HepG2 (cell line): ENCODE results near the gene ANTXR1. TPM values are rescaled to one million over a fixed set of nuclear protein-coding genes. Genes with fewer than 3 reads are reported as not detected.
A peak's percentile ranks its signal among the peaks of the same experiment; 100 is the strongest.

Source experiments
- CEBPB ChIP-seq: IDR thresholded peaks from 2 replicates; pipeline ENCODE4 v1.6.1; 2011; ENCODE audit warnings: low read depth, low read length, improper control_type of control experiment, borderline replicate concordance
- DMAP1 ChIP-seq: IDR thresholded peaks from 2 replicates; pipeline ENCODE4 v1.6.1; 2016
- ELF3 ChIP-seq: IDR thresholded peaks from 2 replicates; pipeline ENCODE4 v1.6.1; 2016; ENCODE audit warnings: missing genetic modification reagents, missing compliant biosample characterization
- FOXA1 ChIP-seq, 2 experiments: fragments of 450-650 bp in 1 of 2; sonication (generic) in 1 of 2; formaldehyde crosslinking in 1 of 2; IDR thresholded peaks; 2 replicates each; pipeline versions ENCODE4 v1.4.0 to v1.6.1; 2016 to 2020; ENCODE audit warnings: missing genetic modification reagents in 1 of 2
- FOXJ3 ChIP-seq: sonication (generic); formaldehyde crosslinking; IDR thresholded peaks from 2 replicates; pipeline ENCODE4 v1.4.0; 2020; ENCODE audit warnings: missing genetic modification reagents, mild to moderate bottlenecking, borderline replicate concordance
- HDAC2 ChIP-seq: sonication (generic); formaldehyde crosslinking; IDR thresholded peaks from 2 replicates; pipeline ENCODE4 v1.4.0; 2020; ENCODE audit warnings: missing genetic modification reagents
- KAT8 ChIP-seq: IDR thresholded peaks from 2 replicates; pipeline ENCODE4 v1.6.1; 2016; ENCODE audit warnings: missing genetic modification reagents, missing compliant biosample characterization
- KDM1A ChIP-seq: IDR thresholded peaks from 2 replicates; pipeline ENCODE4 v1.6.1; 2016; ENCODE audit warnings: missing compliant biosample characterization
- NFIC ChIP-seq: IDR thresholded peaks from 2 replicates; pipeline ENCODE4 v1.6.1; 2012; ENCODE audit warnings: mild to moderate bottlenecking, low read length, inconsistent platforms
- RXRA ChIP-seq: sonication (generic); formaldehyde crosslinking; IDR thresholded peaks from 2 replicates; pipeline ENCODE4 v1.5.1; 2020; ENCODE audit warnings: missing genetic modification reagents
- SOX13 ChIP-seq, 3 experiments: fragments of 450-650 bp in 1 of 3; sonication (generic) in 1 of 3; formaldehyde crosslinking in 1 of 3; IDR thresholded peaks in 2 of 3; conservative IDR thresholded peaks in 1 of 3; 2 replicates each; pipeline versions ENCODE4 v1.5.0 to v1.6.1; 2016 to 2020; ENCODE audit warnings: antibody characterized with exemption in 1 of 3, mild to moderate bottlenecking in 1 of 3, missing compliant biosample characterization in 1 of 3, missing genetic modification reagents in 1 of 3, moderate library complexity in 1 of 3
- THAP11 ChIP-seq: IDR thresholded peaks from 2 replicates; pipeline ENCODE4 v1.6.1; 2016; ENCODE audit warnings: missing biosample characterization, missing genetic modification reagents
- ZNF577 ChIP-seq: sonication (generic); formaldehyde crosslinking; IDR thresholded peaks from 2 replicates; pipeline ENCODE4 v1.4.0; 2020; ENCODE audit warnings: mild to moderate bottlenecking, low read depth, missing genetic modification reagents, borderline replicate concordance
- polyA plus RNA-seq, 8 experiments: library from polyadenylated mRNA; depleted of rRNA in 3 of 8; stranded (reverse) in 7 of 8; unstranded in 1 of 8; fragments of >200 nt; fragmentation: Illumina TruSeq in 4 of 8; extraction: Trizol in 4 of 8; gene quantifications; 2 replicates each; pipeline versions ENCODE4 v1.2.1 to v1.2.3, GENCODE V29; 2011 to 2016; ENCODE audit warnings: low read depth in 4 of 8, missing spikeins in 1 of 8, mixed read lengths in 1 of 8; ENCODE audit not compliant: insufficient read depth in 1 of 8
- total RNA-seq, 5 experiments: library from RNA; depleted of rRNA; stranded (reverse); fragments of >200 nt; fragmentation: Illumina TruSeq; extraction: Trizol; gene quantifications; 2 replicates each; pipeline ENCODE4 v1.2.3, GENCODE V29; 2016; ENCODE audit warnings: low read depth in 1 of 5
- TF ChIP-seq, protein P1 (sequence below): sonication (generic); formaldehyde crosslinking; IDR thresholded peaks from 2 replicates; pipeline ENCODE4 v1.8.0; 2022; ENCODE audit warnings: mild to moderate bottlenecking, missing genetic modification reagents
- TF ChIP-seq, protein P2 (sequence below): IDR thresholded peaks from 2 replicates; pipeline ENCODE4 v1.6.1; 2018; ENCODE audit warnings: missing genetic modification reagents
- TF ChIP-seq, protein P3 (sequence below): sonication (generic); formaldehyde crosslinking; IDR thresholded peaks from one replicate; pipeline ENCODE4 v1.5.1; 2020; ENCODE audit warnings: mild to moderate bottlenecking, missing genetic modification reagents; ENCODE audit errors: not compliant biosample characterization
- TF ChIP-seq, protein P4 (sequence below): IDR thresholded peaks from 2 replicates; pipeline ENCODE4 v1.6.1; 2016; ENCODE audit warnings: mild to moderate bottlenecking

Gene ANTXR1
- total and polyA plus RNA-seq, 2 of the 13 experiments (the other 11 are each of a cell fraction or from before 2014, with no cell fraction given) = 4.5 to 12.7 TPM

DNA sequence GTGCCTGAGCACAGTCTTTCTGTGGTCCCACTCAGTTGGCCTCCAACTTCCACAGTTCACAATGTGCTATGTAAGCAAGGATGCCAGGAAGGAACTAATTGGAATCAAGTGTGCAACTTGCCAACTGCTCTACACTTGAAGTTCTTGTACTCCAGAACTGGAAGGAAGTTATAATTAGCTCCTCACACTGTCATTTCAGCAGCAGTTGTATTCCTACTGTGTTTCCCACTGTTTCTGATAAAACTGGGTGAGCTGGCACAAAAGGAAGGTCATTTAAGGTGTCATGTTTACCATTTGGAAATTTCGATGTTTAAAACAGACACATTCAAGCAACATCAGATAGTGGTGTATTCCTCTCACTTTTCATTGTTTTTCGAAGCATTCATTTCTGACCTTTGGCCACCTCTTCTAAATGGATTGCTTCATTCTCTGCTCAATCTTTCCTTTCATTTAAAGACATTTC is 84.2 kb downstream of the ANTXR1 start (continued):
- TF ChIP-seq, protein P1, sequence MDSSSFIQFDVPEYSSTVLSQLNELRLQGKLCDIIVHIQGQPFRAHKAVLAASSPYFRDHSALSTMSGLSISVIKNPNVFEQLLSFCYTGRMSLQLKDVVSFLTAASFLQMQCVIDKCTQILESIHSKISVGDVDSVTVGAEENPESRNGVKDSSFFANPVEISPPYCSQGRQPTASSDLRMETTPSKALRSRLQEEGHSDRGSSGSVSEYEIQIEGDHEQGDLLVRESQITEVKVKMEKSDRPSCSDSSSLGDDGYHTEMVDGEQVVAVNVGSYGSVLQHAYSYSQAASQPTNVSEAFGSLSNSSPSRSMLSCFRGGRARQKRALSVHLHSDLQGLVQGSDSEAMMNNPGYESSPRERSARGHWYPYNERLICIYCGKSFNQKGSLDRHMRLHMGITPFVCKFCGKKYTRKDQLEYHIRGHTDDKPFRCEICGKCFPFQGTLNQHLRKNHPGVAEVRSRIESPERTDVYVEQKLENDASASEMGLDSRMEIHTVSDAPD = peak; percentile 22; the same call in 1 of the 2 replicates
- TF ChIP-seq SOX13 (IDR thresholded peaks at IDR 0.05) (peak; percentile 73; the same call in 1 of the 2 replicates), SOX13 (CRISPR knock-in tag; conservative IDR thresholded peaks at IDR 0.05 in 1 of 2, IDR thresholded peaks at IDR 0.05 in 1 of 2) (peak in 1 of 2 experiments; percentile 96; a peak in 2 of 4 replicates), CEBPB (peak; percentile 91), DMAP1 (0 out of 2 replicates have a peak, but pooled peaks have one; percentile 20), ZNF577 (no peak), THAP11 (CRISPR knock-in tag) (0 out of 2 replicates have a peak, but pooled peaks have one; percentile 18), KDM1A (CRISPR knock-in tag) (0 out of 2 replicates have a peak, but pooled peaks have one; percentile 8), ELF3 (CRISPR knock-in tag) (peak; percentile 73), RXRA (peak; percentile 22; the same call in 1 of the 2 replicates), HDAC2 (CRISPR knock-in tag) (peak; percentile 66), FOXA1 (IDR thresholded peaks at IDR 0.05) (no peak), FOXA1 (CRISPR knock-in tag; IDR thresholded peaks at IDR 0.05) (peak; percentile 83), NFIC (peak; percentile 61), FOXJ3 (CRISPR knock-in tag) (peak; percentile 44), KAT8 (peak; percentile 28; the same call in 1 of the 2 replicates)
- TF ChIP-seq, protein P2, sequence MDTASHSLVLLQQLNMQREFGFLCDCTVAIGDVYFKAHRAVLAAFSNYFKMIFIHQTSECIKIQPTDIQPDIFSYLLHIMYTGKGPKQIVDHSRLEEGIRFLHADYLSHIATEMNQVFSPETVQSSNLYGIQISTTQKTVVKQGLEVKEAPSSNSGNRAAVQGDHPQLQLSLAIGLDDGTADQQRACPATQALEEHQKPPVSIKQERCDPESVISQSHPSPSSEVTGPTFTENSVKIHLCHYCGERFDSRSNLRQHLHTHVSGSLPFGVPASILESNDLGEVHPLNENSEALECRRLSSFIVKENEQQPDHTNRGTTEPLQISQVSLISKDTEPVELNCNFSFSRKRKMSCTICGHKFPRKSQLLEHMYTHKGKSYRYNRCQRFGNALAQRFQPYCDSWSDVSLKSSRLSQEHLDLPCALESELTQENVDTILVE (CRISPR knock-in tag) = 0 out of 2 replicates have a peak, but pooled peaks have one; percentile 36
- TF ChIP-seq, protein P3, sequence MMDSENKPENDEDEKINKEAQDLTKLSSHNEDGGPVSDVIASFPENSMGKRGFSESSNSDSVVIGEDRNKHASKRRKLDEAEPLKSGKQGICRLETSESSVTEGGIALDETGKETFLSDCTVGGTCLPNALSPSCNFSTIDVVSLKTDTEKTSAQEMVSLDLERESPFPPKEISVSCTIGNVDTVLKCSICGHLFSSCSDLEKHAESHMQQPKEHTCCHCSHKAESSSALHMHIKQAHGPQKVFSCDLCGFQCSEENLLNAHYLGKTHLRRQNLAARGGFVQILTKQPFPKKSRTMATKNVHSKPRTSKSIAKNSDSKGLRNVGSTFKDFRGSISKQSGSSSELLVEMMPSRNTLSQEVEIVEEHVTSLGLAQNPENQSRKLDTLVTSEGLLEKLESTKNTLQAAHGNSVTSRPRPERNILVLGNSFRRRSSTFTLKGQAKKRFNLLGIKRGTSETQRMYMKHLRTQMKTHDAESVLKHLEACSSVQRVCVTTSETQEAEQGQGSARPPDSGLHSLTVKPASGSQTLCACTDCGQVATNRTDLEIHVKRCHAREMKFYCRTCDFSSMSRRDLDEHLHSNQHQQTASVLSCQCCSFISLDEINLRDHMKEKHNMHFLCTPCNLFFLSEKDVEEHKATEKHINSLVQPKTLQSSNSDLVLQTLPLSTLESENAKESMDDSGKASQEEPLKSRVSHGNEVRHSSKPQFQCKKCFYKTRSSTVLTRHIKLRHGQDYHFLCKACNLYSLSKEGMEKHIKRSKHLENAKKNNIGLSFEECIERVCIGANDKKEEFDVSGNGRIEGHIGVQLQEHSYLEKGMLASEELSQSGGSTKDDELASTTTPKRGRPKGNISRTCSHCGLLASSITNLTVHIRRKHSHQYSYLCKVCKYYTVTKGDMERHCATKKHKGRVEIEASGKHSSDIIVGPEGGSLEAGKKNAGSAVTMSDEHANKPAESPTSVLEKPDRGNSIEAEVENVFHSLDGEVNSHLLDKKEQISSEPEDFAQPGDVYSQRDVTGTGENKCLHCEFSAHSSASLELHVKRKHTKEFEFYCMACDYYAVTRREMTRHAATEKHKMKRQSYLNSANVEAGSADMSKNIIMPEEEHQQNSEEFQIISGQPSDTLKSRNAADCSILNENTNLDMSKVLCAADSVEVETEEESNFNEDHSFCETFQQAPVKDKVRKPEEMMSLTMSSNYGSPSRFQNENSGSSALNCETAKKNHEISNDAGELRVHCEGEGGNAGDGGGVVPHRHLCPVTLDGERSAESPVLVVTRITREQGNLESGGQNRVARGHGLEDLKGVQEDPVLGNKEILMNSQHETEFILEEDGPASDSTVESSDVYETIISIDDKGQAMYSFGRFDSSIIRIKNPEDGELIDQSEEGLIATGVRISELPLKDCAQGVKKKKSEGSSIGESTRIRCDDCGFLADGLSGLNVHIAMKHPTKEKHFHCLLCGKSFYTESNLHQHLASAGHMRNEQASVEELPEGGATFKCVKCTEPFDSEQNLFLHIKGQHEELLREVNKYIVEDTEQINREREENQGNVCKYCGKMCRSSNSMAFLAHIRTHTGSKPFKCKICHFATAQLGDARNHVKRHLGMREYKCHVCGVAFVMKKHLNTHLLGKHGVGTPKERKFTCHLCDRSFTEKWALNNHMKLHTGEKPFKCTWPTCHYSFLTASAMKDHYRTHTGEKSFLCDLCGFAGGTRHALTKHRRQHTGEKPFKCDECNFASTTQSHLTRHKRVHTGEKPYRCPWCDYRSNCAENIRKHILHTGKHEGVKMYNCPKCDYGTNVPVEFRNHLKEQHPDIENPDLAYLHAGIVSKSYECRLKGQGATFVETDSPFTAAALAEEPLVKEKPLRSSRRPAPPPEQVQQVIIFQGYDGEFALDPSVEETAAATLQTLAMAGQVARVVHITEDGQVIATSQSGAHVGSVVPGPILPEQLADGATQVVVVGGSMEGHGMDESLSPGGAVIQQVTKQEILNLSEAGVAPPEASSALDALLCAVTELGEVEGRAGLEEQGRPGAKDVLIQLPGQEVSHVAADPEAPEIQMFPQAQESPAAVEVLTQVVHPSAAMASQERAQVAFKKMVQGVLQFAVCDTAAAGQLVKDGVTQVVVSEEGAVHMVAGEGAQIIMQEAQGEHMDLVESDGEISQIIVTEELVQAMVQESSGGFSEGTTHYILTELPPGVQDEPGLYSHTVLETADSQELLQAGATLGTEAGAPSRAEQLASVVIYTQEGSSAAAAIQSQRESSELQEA (CRISPR knock-in tag) = no peak
- TF ChIP-seq, protein P4, sequence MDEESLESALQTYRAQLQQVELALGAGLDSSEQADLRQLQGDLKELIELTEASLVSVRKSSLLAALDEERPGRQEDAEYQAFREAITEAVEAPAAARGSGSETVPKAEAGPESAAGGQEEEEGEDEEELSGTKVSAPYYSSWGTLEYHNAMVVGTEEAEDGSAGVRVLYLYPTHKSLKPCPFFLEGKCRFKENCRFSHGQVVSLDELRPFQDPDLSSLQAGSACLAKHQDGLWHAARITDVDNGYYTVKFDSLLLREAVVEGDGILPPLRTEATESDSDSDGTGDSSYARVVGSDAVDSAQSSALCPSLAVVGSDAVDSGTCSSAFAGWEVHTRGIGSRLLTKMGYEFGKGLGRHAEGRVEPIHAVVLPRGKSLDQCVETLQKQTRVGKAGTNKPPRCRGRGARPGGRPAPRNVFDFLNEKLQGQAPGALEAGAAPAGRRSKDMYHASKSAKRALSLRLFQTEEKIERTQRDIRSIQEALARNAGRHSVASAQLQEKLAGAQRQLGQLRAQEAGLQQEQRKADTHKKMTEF (CRISPR knock-in tag) = peak; percentile 49; the same call in 1 of the 2 replicates
